Neural cell (in vitro differentiated cells): ENCODE data around the gene METTL1.

Experiments
- EP300 ChIP-seq: fragments of 450-650 bp; conservative IDR thresholded peaks from 2 replicates; pipeline ENCODE4 v1.6.1; 2014; ENCODE audit warnings: antibody characterized with exemption, mild to moderate bottlenecking, moderate library complexity; ENCODE audit not compliant: poor library complexity, severe bottlenecking
- EZH2 ChIP-seq: fragments of 200-600, 300-800 bp; shearing (Covaris generic), sonication (generic); IDR thresholded peaks from 2 replicates; pipeline ENCODE4 v1.6.1; 2014; ENCODE audit warnings: antibody characterized with exemption, low read length, borderline replicate concordance, mild to moderate bottlenecking; ENCODE audit not compliant: insufficient read depth, poor library complexity, severe bottlenecking
- MXI1 ChIP-seq: fragments of 450-650 bp; conservative IDR thresholded peaks from 2 replicates; pipeline ENCODE4 v1.6.1; 2014; ENCODE audit warnings: antibody characterized with exemption, mild to moderate bottlenecking; ENCODE audit not compliant: poor library complexity, severe bottlenecking
- POLR2AphosphoS5 ChIP-seq: IDR thresholded peaks from 2 replicates; pipeline ENCODE4 v1.6.1; 2012
- RAD21 ChIP-seq: fragments of 450-650 bp; conservative IDR thresholded peaks from 2 replicates; pipeline ENCODE4 v1.6.1; 2014; ENCODE audit warnings: antibody characterized with exemption, mild to moderate bottlenecking, moderate library complexity
- SMC3 ChIP-seq: fragments of 450-650 bp; conservative IDR thresholded peaks from 2 replicates; pipeline ENCODE4 v1.6.1; 2014; ENCODE audit warnings: antibody characterized with exemption, mild to moderate bottlenecking, moderate library complexity; ENCODE audit not compliant: poor library complexity
- TAF1 ChIP-seq: IDR thresholded peaks from 2 replicates; pipeline ENCODE4 v1.6.1; 2012; ENCODE audit warnings: low read depth
- TF ChIP-seq, protein P1 (sequence below): fragments of 450-650 bp; IDR thresholded peaks from 2 replicates; pipeline ENCODE4 v1.5.1; 2014; ENCODE audit warnings: antibody characterized with exemption, mild to moderate bottlenecking, moderate library complexity; ENCODE audit not compliant: poor library complexity, severe bottlenecking
- TF ChIP-seq, protein P2 (sequence below): IDR thresholded peaks from 2 replicates; pipeline ENCODE4 v1.6.1; 2012; ENCODE audit warnings: borderline replicate concordance

DNA sequence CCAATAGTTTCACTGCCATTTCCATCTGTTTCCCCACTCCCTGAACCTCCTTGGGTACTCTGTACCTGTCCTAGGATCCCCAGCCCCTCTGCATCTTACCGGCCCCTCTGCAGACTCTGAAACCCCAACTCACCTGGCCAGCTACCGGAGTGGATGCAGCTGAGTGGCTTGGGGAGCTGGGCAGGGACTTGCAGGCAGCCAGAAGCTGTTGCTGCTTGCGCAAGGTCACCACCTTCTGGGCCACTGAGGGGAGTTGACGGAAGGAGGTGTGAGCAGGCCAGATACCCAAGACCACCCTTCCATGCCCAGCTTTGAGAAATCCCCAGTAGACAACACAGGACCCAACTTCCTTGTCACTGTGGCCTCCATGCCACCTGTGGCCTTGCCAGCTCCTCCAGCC is 39.6 kb downstream of the METTL1 start:
- TF ChIP-seq, protein P1, sequence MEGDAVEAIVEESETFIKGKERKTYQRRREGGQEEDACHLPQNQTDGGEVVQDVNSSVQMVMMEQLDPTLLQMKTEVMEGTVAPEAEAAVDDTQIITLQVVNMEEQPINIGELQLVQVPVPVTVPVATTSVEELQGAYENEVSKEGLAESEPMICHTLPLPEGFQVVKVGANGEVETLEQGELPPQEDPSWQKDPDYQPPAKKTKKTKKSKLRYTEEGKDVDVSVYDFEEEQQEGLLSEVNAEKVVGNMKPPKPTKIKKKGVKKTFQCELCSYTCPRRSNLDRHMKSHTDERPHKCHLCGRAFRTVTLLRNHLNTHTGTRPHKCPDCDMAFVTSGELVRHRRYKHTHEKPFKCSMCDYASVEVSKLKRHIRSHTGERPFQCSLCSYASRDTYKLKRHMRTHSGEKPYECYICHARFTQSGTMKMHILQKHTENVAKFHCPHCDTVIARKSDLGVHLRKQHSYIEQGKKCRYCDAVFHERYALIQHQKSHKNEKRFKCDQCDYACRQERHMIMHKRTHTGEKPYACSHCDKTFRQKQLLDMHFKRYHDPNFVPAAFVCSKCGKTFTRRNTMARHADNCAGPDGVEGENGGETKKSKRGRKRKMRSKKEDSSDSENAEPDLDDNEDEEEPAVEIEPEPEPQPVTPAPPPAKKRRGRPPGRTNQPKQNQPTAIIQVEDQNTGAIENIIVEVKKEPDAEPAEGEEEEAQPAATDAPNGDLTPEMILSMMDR: no peak
- TF ChIP-seq EZH2 (no peak), POLR2AphosphoS5 (no peak), TAF1 (no peak), EP300 (no peak), SMC3 (no peak), RAD21 (no peak), MXI1 (no peak)
- TF ChIP-seq, protein P2, sequence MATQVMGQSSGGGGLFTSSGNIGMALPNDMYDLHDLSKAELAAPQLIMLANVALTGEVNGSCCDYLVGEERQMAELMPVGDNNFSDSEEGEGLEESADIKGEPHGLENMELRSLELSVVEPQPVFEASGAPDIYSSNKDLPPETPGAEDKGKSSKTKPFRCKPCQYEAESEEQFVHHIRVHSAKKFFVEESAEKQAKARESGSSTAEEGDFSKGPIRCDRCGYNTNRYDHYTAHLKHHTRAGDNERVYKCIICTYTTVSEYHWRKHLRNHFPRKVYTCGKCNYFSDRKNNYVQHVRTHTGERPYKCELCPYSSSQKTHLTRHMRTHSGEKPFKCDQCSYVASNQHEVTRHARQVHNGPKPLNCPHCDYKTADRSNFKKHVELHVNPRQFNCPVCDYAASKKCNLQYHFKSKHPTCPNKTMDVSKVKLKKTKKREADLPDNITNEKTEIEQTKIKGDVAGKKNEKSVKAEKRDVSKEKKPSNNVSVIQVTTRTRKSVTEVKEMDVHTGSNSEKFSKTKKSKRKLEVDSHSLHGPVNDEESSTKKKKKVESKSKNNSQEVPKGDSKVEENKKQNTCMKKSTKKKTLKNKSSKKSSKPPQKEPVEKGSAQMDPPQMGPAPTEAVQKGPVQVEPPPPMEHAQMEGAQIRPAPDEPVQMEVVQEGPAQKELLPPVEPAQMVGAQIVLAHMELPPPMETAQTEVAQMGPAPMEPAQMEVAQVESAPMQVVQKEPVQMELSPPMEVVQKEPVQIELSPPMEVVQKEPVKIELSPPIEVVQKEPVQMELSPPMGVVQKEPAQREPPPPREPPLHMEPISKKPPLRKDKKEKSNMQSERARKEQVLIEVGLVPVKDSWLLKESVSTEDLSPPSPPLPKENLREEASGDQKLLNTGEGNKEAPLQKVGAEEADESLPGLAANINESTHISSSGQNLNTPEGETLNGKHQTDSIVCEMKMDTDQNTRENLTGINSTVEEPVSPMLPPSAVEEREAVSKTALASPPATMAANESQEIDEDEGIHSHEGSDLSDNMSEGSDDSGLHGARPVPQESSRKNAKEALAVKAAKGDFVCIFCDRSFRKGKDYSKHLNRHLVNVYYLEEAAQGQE: no peak
